ENCODE data around the gene SPAG16. TPM values are rescaled to one million over a fixed set of nuclear protein-coding genes. Genes with fewer than 3 reads are reported as not detected.

Gene SPAG16
- total RNA-seq, 1 donor from 2014 or later, result 38.6 TPM

- Histone ChIP-seq H3K9me3 (ENCODE audit: control insufficient read depth in 3 of 3, low read length in 3 of 3) (no peaks in the 10 kb centered on the region), H3K27ac (ENCODE audit: low read depth, low read length) (no peak overlapping the region)
Measured at GRCh38 chr2:214174563-214174962, 890.3 kb downstream of the SPAG16 start.

DNA sequence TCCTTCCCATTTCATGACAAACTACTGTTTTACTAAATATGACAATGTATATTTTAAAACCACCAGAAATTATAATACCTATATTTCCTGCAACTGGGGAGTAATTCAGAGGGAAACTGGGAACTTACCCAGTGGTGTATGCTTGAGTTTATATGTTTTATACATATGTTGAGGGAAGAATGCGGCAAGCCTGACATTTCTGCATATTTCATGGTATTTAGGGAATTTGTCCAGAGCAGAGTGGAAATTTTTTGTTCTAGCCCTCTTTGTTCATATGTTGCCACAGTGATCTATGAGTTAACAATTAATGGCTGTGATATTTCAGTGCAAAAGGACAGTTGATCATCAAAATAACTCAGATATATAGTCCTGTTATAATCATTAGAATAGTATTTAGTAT is 895.8 kb downstream of the SPAG16 start:
- H3K4me1 ChIP-seq (ENCODE audit: control insufficient read depth in 3 of 3, insufficient read depth in 3 of 3, low read length in 3 of 3), result no peaks in the 10 kb centered on the region
- H3K36me3 ChIP-seq (ENCODE audit: control insufficient read depth in 3 of 3, insufficient read depth in 3 of 3, low read length in 3 of 3), result no peaks in the 10 kb centered on the region
- H3K27me3 ChIP-seq (ENCODE audit: control insufficient read depth in 3 of 3, insufficient read depth in 3 of 3, low read length in 3 of 3), result no peaks in the 10 kb centered on the region
- H3K27ac ChIP-seq (ENCODE audit: low read depth, low read length), result no peak overlapping the region
- H3K9ac ChIP-seq (ENCODE audit: low read depth in 1 of 3, low read length in 3 of 3), result no peak overlapping the region
- H3K4me3 ChIP-seq (ENCODE audit: low read length in 3 of 3), result no peak overlapping the region
- no peaks in the 10 kb centered on the region for H3K9me3 ChIP-seq (ENCODE audit: control insufficient read depth in 3 of 3, low read length in 3 of 3)

More at GRCh38 chr2:214174563-214174962, 890.3 kb downstream of the SPAG16 start:
- Histone ChIP-seq H3K27me3 (ENCODE audit: control insufficient read depth in 3 of 3, insufficient read depth in 3 of 3, low read length in 3 of 3) (no peaks in the 10 kb centered on the region), H3K4me3 (ENCODE audit: low read length in 3 of 3) (no peak overlapping the region), H3K4me1 (ENCODE audit: control insufficient read depth in 3 of 3, insufficient read depth in 3 of 3, low read length in 3 of 3) (no peaks in the 10 kb centered on the region), H3K36me3 (ENCODE audit: control insufficient read depth in 3 of 3, insufficient read depth in 3 of 3, low read length in 3 of 3) (no peaks in the 10 kb centered on the region), H3K9ac (ENCODE audit: low read depth in 1 of 3, low read length in 3 of 3) (no peak overlapping the region)

- no peaks in the 10 kb centered on the region for H3K4me1 ChIP-seq (ENCODE audit: control insufficient read depth in 3 of 3, insufficient read depth in 3 of 3, low read length in 3 of 3)
- H3K27me3 ChIP-seq (ENCODE audit: control insufficient read depth in 3 of 3, insufficient read depth in 3 of 3, low read length in 3 of 3), result no peaks in the 10 kb centered on the region
- H3K9me3 ChIP-seq (ENCODE audit: control insufficient read depth in 3 of 3, low read length in 3 of 3), result no peaks in the 10 kb centered on the region
- H3K9ac ChIP-seq (ENCODE audit: low read depth in 1 of 3, low read length in 3 of 3), result no peak overlapping the region
- H3K36me3 ChIP-seq (ENCODE audit: control insufficient read depth in 3 of 3, insufficient read depth in 3 of 3, low read length in 3 of 3), result no peaks in the 10 kb centered on the region
- H3K4me3 ChIP-seq (ENCODE audit: low read length in 3 of 3), result no peak overlapping the region
- no peak overlapping the region for H3K27ac ChIP-seq (ENCODE audit: low read depth, low read length)
Measured at GRCh38 chr2:214180686-214181085, 896.4 kb downstream of the SPAG16 start.

- Histone ChIP-seq H3K4me1 (ENCODE audit: control insufficient read depth in 3 of 3, insufficient read depth in 3 of 3, low read length in 3 of 3) (no peaks in the 10 kb centered on the region), H3K9me3 (ENCODE audit: control insufficient read depth in 3 of 3, low read length in 3 of 3) (no peaks in the 10 kb centered on the region), H3K4me3 (ENCODE audit: low read length in 3 of 3) (no peak overlapping the region), H3K36me3 (ENCODE audit: control insufficient read depth in 3 of 3, insufficient read depth in 3 of 3, low read length in 3 of 3) (no peaks in the 10 kb centered on the region), H3K27ac (ENCODE audit: low read depth, low read length) (no peak overlapping the region), H3K9ac (ENCODE audit: low read depth in 1 of 3, low read length in 3 of 3) (no peak overlapping the region), H3K27me3 (ENCODE audit: control insufficient read depth in 3 of 3, insufficient read depth in 3 of 3, low read length in 3 of 3) (no peaks in the 10 kb centered on the region)
Measured at GRCh38 chr2:214184461-214184860, 900.2 kb downstream of the SPAG16 start.

DNA sequence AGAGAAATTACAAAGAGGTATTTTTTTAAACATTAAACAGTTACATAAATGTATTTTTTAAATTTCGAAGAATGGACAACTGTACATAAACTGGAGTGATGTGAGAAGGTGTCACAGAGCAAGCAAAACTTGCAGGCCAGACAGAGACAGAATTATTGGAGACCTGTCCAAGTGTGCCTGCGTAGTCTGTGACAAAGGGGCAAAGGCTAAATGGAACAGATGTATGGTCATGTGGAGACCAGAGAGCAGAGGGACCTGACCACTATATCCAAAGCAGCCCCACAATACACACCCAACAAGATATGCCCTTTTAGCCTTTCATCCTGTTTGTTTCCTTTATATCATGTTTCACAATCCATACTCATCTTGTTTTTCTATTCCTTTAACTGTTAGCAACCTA is 901.3 kb downstream of the SPAG16 start:
- Histone ChIP-seq H3K27me3 (ENCODE audit: control insufficient read depth in 3 of 3, insufficient read depth in 3 of 3, low read length in 3 of 3) (no peaks in the 10 kb centered on the region), H3K36me3 (ENCODE audit: control insufficient read depth in 3 of 3, insufficient read depth in 3 of 3, low read length in 3 of 3) (no peaks in the 10 kb centered on the region), H3K9me3 (ENCODE audit: control insufficient read depth in 3 of 3, low read length in 3 of 3) (no peaks in the 10 kb centered on the region), H3K27ac (ENCODE audit: low read depth, low read length) (no peak overlapping the region), H3K4me1 (ENCODE audit: control insufficient read depth in 3 of 3, insufficient read depth in 3 of 3, low read length in 3 of 3) (no peaks in the 10 kb centered on the region), H3K4me3 (ENCODE audit: low read length in 3 of 3) (no peak overlapping the region), H3K9ac (ENCODE audit: low read depth in 1 of 3, low read length in 3 of 3) (no peak overlapping the region)

- H3K27me3 ChIP-seq (ENCODE audit: control insufficient read depth in 3 of 3, insufficient read depth in 3 of 3, low read length in 3 of 3), result no peaks in the 10 kb centered on the region
- H3K4me1 ChIP-seq (ENCODE audit: control insufficient read depth in 3 of 3, insufficient read depth in 3 of 3, low read length in 3 of 3), result no peaks in the 10 kb centered on the region
- H3K4me3 ChIP-seq (ENCODE audit: low read length in 3 of 3), result no peak overlapping the region
- no peak overlapping the region for H3K9ac ChIP-seq (ENCODE audit: low read depth in 1 of 3, low read length in 3 of 3)
- no peaks in the 10 kb centered on the region for H3K36me3 ChIP-seq (ENCODE audit: control insufficient read depth in 3 of 3, insufficient read depth in 3 of 3, low read length in 3 of 3)
- no peaks in the 10 kb centered on the region for H3K9me3 ChIP-seq (ENCODE audit: control insufficient read depth in 3 of 3, low read length in 3 of 3)
- H3K27ac ChIP-seq (ENCODE audit: low read depth, low read length), result no peak overlapping the region
Measured at GRCh38 chr2:214192711-214193110, 908.4 kb downstream of the SPAG16 start.

- Histone ChIP-seq H3K4me3 (ENCODE audit: low read length in 3 of 3) (no peak overlapping the region), H3K9ac (ENCODE audit: low read depth in 1 of 3, low read length in 3 of 3) (no peak overlapping the region), H3K27me3 (ENCODE audit: control insufficient read depth in 3 of 3, insufficient read depth in 3 of 3, low read length in 3 of 3) (no peaks in the 10 kb centered on the region), H3K9me3 (ENCODE audit: control insufficient read depth in 3 of 3, low read length in 3 of 3) (no peaks in the 10 kb centered on the region), H3K4me1 (ENCODE audit: control insufficient read depth in 3 of 3, insufficient read depth in 3 of 3, low read length in 3 of 3) (no peaks in the 10 kb centered on the region), H3K27ac (ENCODE audit: low read depth, low read length) (no peak overlapping the region), H3K36me3 (ENCODE audit: control insufficient read depth in 3 of 3, insufficient read depth in 3 of 3, low read length in 3 of 3) (no peaks in the 10 kb centered on the region)
Measured at GRCh38 chr2:214193943-214194342, 909.7 kb downstream of the SPAG16 start.

GRCh38 chr2:214196260-214196659 is 912.0 kb downstream of the SPAG16 start:
- H3K4me3 ChIP-seq (ENCODE audit: low read length in 3 of 3), result no peak overlapping the region
- H3K9me3 ChIP-seq (ENCODE audit: control insufficient read depth in 3 of 3, low read length in 3 of 3), result no peaks in the 10 kb centered on the region
- H3K27me3 ChIP-seq (ENCODE audit: control insufficient read depth in 3 of 3, insufficient read depth in 3 of 3, low read length in 3 of 3), result no peaks in the 10 kb centered on the region
- H3K27ac ChIP-seq (ENCODE audit: low read depth, low read length), result no peak overlapping the region
- H3K36me3 ChIP-seq (ENCODE audit: control insufficient read depth in 3 of 3, insufficient read depth in 3 of 3, low read length in 3 of 3), result no peaks in the 10 kb centered on the region
- no peaks in the 10 kb centered on the region for H3K4me1 ChIP-seq (ENCODE audit: control insufficient read depth in 3 of 3, insufficient read depth in 3 of 3, low read length in 3 of 3)
- H3K9ac ChIP-seq (ENCODE audit: low read depth in 1 of 3, low read length in 3 of 3), result no peak overlapping the region

DNA sequence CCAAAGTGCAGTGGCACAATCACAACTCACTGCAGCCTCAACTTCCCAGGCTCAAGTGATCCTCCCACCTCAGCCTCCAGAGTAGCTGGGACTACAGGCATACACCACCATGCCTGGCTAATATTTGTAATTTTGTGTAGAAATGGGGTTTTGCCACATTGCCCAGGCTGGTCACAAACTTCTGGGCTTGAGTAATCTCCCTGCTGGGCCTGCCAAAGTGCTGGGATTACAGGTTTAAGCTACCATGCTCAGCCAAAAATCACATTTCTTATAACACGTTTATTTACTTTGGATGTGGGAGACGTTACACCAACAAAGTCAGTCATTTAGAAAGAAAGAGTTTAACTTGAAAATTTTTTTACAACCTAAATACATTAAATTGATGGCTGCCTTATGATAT is 917.6 kb downstream of the SPAG16 start:
- Histone ChIP-seq H3K4me1 (ENCODE audit: control insufficient read depth in 3 of 3, insufficient read depth in 3 of 3, low read length in 3 of 3) (no peaks in the 10 kb centered on the region), H3K27me3 (ENCODE audit: control insufficient read depth in 3 of 3, insufficient read depth in 3 of 3, low read length in 3 of 3) (no peaks in the 10 kb centered on the region), H3K4me3 (ENCODE audit: low read length in 3 of 3) (no peak overlapping the region), H3K9me3 (ENCODE audit: control insufficient read depth in 3 of 3, low read length in 3 of 3) (no peaks in the 10 kb centered on the region), H3K36me3 (ENCODE audit: control insufficient read depth in 3 of 3, insufficient read depth in 3 of 3, low read length in 3 of 3) (no peaks in the 10 kb centered on the region), H3K27ac (ENCODE audit: low read depth, low read length) (no peak overlapping the region), H3K9ac (ENCODE audit: low read depth in 1 of 3, low read length in 3 of 3) (no peak overlapping the region)

DNA sequence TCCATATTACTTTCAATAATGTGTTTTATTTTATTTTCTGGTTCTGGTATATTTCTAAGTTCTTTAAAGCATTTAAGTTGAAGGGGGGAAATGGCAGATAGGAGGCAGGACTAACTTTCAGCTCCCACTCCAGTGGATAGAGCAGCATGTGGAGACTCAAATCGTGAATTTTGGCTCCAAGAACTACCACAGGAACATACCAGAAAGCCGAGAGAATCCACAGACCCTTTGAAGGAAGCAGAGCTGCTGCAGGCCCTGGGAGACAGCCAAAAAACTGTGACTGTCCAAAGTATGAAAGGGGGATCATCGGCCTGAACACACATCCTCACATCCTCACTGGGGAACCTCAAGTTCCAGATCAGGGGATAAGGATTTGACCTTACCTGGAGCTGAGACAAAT is 919.0 kb downstream of the SPAG16 start:
- Histone ChIP-seq H3K27me3 (ENCODE audit: control insufficient read depth in 3 of 3, insufficient read depth in 3 of 3, low read length in 3 of 3) (no peaks in the 10 kb centered on the region), H3K27ac (ENCODE audit: low read depth, low read length) (no peak overlapping the region), H3K36me3 (ENCODE audit: control insufficient read depth in 3 of 3, insufficient read depth in 3 of 3, low read length in 3 of 3) (no peaks in the 10 kb centered on the region), H3K9me3 (ENCODE audit: control insufficient read depth in 3 of 3, low read length in 3 of 3) (no peaks in the 10 kb centered on the region), H3K9ac (ENCODE audit: low read depth in 1 of 3, low read length in 3 of 3) (no peak overlapping the region), H3K4me1 (ENCODE audit: control insufficient read depth in 3 of 3, insufficient read depth in 3 of 3, low read length in 3 of 3) (no peaks in the 10 kb centered on the region), H3K4me3 (ENCODE audit: low read length in 3 of 3) (no peak overlapping the region)

GRCh38 chr2:214203744-214204289 is 919.6 kb downstream of the SPAG16 start:
- Histone ChIP-seq H3K27ac (ENCODE audit: low read depth, low read length) (no peak overlapping the region), H3K27me3 (ENCODE audit: control insufficient read depth in 3 of 3, insufficient read depth in 3 of 3, low read length in 3 of 3) (no peaks in the 10 kb centered on the region), H3K9me3 (ENCODE audit: control insufficient read depth in 3 of 3, low read length in 3 of 3) (no peaks in the 10 kb centered on the region), H3K9ac (ENCODE audit: low read depth in 1 of 3, low read length in 3 of 3) (no peak overlapping the region), H3K4me3 (ENCODE audit: low read length in 3 of 3) (no peak overlapping the region), H3K36me3 (ENCODE audit: control insufficient read depth in 3 of 3, insufficient read depth in 3 of 3, low read length in 3 of 3) (no peaks in the 10 kb centered on the region), H3K4me1 (ENCODE audit: control insufficient read depth in 3 of 3, insufficient read depth in 3 of 3, low read length in 3 of 3) (no peaks in the 10 kb centered on the region)

All from skeletal muscle tissue (tissue), 4 donors.